HG03571 (cell line): ENCODE data around the gene MEST.
"Not testable (repeated sequence)": the region's sequence is repeated elsewhere in the genome, so short reads cannot be mapped to it uniquely, and the experiment has no call there.

Experiments used
- ATAC-seq: cut with Tn5 transposase; IDR thresholded peaks from one replicate; pipeline ENCODE4 v1.9.1; 2021; ENCODE audit not compliant: unreplicated experiment

Gene MEST

DNA sequence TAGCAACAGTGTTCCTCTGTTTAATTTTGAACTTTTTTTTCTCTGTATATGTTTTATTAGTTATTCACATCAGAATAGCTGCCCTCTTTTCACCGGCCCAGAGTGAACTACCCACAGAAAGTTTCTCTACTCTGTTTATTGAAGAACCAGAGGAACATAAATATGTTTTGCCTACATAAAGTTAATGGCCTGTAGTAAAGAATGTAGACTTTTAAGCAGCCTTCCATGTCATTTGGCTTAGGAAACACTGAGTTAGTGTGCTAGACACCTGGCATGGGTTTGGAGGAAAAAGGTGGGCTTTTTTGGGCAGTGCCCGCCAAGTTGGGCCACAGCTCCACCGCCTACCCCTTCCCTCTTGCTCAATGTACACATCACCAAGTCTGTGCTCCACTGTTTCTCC lies 8.9 kb upstream of the MEST start:
- ATAC-seq = no peak

DNA sequence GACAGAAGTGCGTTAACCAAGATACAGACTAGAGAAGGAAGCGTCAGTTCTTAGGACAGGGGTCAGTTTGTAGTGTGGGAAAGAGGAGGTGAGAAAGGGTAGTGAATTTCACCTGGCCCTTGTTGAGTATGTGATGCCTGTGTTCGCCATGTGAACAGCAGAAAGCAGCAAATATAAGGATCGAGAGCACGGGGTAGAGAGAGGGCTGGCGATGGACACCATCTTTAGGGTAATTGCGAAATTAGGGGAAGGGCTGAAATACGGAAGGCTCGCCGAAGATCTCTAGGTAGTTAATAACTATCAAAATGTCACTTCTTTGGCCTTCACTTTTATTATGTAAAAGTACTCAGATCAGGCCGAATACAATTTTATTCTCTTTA lies 6.2 kb upstream of the MEST start:
- no peak for ATAC-seq

DNA sequence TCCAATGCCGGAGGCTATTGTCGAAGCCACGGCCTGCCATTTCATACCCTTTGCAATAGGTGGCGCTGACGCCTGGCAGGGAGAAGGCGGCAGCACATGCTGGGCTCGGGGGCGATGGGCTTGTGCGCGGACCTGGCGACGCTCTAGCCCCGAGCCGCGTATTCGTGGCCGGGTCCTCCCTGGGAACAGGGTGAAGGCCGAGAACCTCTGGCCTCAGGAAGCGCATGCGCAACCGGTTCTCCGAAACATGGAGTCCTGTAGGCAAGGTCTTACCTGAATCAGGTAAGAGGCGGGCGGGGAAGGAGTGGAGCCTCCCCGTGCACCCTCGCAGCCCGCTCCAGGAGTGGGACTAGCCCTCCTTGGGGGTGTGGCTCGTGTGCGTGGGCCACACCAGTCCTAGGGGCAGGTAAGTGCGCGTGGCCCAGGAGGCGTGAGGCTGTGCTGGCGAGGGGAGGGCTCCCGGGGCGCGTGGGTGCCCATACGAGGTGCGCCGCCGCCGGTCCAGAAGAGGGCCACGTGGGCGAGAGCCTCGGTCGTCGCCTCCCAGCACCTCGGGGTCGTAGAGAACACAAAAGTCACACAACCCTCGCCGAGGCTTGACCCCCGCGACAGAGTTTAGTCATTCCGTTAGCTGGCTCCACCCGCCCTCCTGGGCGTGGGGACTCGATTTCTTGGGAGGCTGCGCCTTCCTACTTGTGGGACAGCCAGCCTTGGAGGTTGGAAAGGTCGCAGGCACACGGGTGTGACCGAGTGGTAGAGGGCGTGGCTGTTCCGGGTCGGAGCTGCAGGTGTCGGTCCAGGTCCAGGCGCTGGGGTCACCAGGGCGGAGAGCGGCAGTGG lies 5.6 kb upstream of the MEST start:
- ATAC-seq = no peak

DNA sequence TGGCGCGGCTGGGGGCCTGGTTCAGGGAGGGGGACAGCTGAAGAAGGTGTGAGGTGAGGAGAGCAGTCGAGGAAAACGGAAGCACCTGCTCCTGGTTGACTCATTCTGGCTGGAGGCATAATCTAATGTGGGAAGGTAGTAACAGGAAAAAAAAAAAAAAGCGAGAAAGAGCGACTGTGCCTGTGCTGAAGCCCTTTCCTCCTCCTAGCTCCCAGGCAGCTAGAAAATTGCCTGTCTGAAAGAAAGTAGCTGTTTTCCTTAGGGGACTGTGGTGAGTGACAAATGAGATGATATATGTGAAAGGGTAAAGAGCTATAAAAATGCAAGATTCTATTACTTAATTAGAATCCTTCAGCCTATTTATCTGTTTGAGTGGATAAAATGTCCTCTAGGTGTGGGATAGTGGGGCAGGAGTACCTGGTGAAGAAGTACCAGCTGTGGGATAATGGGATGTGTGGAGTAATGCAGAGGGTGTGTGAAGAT lies 4.9 kb upstream of the MEST start:
- ATAC-seq = no peak

DNA sequence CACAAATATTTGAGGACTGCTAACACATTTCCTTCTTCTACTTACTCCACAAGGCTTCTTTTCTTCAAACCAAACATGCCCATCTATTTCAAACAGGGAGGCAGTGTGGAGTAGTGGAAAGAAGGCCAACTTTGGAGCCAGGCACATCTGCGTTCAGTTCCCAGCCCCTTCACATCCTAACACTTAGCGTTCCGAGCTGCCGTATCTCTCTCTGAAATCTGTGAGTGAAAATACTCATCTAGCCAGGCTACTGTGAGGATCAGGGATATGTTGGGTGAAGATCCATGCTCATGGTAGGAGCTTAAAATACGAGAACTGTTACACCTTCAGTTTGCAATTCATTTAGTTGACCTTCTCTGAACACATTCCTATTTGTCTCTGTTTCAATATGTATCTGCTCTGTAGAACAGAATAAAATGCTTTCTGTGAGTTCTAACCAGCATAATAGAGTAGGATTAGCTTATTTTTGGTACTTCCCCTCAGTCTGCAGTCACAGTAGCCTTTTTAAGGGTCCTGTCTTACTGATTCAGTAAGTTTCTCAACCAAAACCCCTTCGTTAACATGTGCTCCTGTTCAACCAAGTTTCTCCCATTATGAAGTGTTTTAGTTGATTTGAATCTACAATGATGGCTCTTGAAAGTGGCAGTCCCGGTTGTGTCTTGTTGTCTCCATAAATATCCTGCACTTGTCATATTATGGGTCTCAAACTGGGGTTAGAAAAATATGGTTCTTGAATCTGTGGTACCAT lies 3.3 kb upstream of the MEST start:
- no peak for ATAC-seq

DNA sequence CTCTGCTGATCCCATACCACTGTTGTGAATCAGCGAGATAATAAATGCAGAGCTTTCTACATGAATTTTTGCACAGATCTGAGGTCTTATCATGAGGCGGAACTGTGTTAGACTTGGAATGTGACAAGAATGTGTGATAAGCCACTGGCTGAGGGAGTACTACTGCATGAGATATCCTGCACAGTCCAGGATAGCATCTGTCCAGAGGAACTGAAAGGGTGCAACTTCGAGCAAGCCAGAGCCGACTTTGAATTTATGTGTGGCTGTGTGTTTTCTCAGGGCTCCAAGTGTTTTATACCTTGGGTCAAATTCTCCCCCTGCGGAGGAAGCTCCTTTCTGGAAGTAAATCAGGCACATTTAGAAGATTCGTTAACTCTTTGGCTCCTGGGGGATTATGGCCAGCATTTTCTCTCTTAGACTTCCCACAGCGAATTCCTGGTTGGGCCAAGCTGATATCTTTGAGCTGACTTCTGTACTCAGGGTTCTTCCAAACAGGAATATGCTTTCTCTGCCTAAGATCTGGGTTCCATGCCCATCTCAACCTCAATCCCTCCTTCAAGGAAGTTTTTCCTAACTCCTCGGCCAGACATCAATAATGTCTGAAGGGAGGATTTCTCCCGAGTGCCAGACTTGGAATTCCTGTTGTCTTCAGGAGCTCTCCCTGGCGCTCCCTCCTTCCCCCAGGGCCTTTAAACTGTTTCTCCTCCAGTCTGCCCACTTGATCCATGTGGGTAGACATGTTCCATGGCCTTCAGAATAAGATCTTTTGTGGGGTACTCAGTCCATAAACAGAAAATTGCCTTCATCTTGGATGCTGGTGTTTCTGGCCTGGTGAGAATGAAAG lies 2.5 kb upstream of the MEST start:
- ATAC-seq = no peak

DNA sequence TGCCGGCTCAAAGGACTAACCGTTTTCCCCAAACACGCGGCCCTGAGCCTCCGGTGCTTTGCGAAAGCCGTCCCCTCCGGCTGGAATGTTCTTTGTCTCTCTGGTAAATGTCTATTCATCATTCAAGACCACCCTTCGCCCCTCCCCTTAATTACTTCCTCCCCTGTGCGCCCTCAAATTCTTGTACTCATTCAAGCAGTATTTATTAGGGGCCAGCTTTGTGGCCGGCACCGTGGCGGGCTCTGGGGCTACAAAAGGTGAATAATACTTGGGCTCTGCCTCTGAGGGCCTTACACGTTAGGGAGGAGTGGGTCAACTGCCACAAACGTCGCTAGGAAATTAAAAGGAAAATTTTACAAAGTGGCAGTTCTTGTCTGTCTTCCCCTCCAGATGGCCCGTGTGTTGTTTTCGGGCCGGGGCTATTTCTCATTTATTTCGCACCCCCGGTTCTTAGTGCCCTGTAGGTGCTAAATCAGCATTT lies 1.5 kb upstream of the MEST start:
- ATAC-seq = no peak

DNA sequence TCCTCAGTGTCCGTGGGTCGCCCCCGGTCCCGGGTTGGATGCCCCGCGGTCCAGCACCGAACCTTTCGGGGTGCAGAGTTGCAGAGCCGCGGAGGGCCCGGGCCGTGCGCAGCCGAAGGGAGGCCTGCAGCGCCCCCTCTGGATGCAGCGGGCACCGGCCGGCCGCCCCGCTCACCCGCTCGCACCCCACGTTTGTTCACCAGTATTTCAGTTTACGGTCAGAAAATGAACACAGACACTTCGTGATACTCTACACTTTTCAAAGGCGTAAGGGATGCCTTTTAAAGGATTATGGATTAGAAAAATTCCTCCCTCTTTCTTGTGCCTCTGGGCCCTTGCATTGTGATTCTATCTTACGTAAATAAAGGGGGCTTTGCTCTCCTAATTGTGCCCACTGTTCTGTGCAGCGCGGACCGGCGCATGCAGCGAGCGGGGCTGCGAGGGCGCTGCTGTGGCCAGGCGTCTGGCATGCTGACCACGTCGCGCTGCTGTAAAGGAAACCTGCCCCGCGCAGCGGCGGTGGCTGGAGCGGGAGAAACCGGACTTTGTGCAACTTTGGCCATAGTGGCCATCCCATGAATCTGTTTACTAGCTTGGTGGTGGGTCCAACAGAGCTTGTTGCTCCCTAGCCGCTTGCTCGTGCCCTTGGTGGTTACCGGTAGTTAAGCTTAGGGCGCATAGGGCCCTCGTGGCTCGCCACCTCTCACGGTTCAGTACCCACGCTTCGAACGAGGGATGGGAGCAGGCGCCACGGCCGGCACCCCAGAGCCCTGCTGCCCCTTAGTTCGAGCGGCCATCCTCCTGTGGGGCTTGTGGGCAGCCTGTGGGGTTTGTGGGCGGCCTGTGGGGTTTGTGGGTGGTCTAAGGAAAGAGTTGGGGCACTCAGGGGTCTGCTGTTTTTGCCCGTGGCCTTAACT lies 739 bp upstream of the MEST start:
- ATAC-seq = no peak

DNA sequence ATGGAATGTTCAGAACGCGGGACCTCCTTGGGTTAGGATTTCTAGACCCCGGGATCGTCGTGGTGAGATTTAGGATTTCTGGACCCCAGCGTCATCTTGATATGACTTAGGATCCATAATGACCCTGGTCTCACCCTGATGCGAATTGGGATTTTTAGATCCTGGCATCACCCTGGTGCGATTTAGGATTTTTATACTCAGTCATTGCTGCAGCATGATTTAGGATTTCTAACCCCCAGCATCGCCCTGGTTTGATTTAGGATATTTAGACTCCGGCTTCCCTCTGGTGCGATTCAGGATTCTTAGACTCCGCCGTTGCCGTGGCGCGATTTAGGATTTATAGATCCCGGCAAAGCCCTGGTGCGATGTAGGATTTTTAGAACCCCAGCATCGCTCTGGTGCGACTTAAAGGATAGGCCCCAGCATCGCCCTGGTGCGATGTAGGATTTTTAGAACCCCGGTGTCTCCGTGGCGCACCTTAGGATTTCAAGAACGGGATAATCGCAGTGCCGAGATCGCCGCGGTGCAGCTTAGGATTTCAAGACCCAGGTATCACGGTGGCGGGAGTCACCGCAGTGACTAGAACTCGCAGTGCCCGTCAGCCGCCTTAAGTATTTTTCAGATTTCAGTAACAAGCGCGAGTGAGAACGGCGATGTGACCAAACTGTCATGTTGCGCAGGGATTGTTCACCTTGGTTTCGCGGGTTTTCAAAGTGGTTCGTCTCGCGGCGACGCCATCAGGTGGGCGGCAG lies 814 bp downstream of the MEST start:
- no peak for ATAC-seq

DNA sequence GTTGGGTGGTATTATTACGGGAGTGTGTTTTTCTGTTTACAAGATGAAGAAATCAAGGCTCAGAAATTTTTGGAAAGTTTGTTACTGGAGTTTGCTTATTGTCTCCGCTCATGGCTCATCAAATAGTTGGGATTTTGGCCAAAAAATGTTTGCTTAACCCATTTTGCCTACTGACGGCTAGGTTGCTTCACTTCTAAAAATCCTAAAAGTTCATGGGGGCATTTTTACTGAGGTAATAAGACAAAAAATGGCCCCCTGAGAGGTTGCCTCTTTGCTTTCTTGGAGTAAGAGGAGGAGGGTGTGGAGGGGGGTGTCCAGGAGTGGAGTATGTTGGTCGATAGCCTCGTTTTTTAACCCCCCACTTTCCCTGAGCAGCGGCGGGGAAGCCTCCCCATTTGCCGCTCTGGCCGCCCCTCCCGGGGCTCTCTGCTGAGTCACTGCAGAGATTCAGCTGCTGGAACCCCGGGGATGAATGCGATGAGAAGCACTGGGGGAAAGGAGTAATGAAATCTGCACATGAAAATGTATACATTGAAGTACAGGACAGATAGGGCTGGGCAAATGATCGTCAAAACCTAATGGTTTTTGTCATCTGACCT lies 1.5 kb downstream of the MEST start:
- ATAC-seq = no peak

DNA sequence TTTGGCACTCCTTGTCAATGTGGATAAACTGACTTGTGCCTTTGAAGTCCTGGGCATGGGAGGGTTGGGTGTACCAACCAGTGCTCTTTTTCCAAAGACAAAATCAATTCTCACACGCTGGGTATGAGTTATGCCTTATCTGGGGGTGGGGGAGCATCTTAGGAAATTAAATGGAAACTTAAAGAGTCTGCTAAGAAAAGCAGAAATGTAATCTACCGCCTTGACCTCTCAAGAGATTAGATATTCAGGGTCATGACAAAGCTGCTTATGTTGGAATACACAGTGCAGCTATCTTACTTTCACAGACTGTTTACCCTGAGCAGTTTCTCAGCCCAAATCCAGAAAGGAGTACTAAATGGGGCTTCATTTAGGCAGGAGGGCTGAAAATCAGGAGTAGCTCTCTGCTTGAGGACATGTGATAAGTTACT lies 2.6 kb downstream of the MEST start:
- no peak for ATAC-seq

DNA sequence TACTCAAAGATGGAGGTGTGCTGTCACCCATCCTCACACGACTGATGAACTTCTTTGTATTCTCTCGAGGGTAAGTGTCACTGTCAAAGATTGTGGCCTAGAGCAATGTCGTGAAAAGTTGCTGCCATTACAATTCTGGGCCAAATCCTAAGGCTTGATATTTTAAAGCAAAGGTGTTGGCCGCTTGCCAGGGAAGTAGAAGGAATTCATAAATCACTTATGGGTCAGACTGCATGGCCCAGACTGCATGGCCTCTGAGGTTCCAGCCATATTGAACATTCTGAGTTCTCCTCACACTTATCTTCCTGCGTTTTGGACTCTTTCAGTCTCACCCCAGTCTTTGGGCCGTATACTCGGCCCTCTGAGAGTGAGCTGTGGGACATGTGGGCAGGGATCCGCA lies 8.6 kb downstream of the MEST start:
- ATAC-seq = no peak

DNA sequence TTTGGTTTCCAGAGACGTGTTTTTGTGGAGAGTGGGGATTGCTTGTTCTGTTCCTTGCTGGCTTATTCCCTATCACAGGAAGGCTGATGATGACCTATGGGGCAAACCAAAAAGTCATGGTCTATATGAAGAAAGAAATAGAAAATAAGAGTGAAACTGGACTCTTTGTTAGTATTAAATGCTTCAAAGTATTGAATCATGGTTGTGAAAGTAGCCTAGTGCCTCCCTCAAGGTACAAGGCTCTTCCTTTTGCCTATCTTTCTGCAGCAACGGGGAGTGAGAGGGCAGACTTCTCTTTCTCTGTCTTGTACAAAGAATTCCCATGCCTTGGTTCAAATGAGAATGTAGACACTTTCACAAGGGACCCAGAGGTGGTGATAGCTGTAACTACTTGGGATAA lies 9.0 kb downstream of the MEST start:
- ATAC-seq = no peak

DNA sequence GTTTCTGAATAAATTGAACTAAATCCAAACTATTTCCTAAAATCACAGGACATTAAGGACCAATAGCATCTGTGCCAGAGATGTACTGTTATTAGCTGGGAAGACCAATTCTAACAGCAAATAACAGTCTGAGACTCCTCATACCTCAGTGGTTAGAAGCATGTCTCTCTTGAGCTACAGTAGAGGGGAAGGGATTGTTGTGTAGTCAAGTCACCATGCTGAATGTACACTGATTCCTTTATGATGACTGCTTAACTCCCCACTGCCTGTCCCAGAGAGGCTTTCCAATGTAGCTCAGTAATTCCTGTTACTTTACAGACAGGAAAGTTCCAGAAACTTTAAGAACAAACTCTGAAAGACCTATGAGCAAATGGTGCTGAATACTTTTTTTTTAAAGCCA lies 13.9 kb downstream of the MEST start:
- ATAC-seq = no peak

DNA sequence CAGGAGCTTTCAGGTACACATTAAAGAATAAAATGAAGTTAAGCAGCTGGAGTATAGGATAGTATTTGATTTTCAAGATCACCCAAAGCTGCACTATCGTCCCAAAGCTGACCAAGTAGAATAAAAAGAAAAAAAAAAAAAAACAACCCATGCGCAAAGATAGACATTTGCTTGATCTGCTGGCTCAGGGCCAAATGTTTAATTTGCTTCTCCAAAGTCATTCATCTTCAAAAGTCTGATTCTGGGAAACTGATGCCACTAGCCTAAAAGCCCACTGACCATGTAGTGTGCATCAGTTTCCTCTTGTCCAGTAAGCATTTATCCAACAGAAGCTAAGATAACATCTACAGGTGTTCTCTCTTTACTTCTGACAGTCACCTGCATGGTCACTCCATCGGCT lies 14.5 kb downstream of the MEST start:
- ATAC-seq = no peak

DNA sequence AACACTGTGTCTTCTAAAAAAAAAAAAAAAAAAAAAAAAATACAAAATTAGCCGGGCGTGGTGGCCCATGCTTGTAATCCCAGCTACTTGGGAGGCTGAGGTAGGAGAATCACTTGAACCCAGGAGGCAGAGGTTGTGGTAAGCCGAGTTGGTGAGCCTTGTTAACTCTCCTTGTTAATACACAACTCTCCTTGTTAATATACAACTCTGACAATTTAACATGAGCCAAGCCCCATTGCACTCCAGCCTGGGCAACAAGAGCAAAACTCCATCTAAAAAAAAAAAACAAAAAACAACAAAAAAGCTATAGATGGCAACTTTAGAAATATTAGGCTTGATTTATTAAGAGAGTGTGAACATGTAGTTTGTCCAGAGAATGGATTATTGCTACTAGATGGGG lies 20.2 kb downstream of the MEST start:
- ATAC-seq = not testable (repeated sequence)

DNA sequence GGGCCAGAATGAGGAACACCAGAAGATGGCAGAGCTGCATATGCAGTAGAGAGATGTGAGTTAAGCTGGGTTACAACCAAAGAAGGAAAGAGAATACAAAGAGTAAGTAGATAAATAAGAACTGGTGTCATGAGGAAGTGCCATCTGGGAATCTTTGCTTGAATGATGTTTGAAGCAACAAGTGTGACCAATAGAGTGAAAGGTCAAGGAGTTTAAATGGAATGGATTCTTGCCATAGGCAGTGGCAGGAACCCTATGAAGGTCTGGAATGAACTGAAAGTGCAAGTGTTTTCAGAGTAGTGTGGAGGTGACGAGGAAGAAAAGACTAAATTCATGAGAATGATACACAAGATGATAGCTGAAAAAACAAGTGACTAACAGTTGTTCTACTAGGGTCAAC lies 21.6 kb downstream of the MEST start:
- ATAC-seq = no peak

DNA sequence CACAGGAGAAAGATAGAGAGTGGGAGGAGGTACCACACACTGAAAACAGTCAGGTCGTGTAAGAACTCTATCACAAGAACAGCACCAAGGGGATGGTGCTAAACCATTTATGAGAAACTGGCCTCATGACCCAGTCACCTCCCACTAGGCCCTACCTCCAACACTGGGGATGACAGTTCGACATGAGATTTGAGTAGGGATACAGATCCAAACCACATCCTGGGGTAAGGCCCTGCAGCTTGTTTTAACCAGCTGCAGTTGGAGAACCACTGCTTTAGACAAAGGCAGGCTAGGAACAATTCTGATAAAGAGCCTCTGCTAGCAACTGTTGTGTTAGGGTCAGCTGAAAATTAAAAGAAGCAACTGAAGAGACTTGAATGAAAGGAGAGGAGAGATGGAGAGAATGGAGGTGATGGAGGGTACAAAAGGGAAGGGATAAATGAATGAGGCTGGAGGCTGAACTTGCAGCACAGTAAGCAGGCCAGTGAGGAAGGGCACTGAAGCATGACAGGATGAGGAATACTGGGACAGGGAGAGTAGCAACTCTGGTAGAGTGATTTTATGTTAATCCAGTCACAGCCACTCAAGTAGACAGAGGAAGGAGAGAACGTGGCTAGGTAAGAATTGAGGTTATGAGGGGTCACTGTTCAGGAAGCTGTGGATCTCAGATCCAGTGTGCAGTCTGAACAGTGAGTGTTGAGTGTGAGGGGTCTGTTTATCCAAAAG lies 23.6 kb downstream of the MEST start:
- no peak for ATAC-seq
